Fibroblast of lung (primary cell): ENCODE results near the gene CCNF. TPM values are rescaled to one million over a fixed set of nuclear protein-coding genes. Genes with fewer than 3 reads are reported as not detected.

Source experiments
- DNase-seq, 2 donors: peaks; one replicate each; pipeline versions ENCODE4 v3.0.0 to v3.0.0-alpha.2; 2010; ENCODE audit warnings: low read depth in 2 of 2
- H2AFZ ChIP-seq: 2 replicates; pipeline ENCODE4 v1.5.1; 2012; ENCODE audit warnings: low read length, control low read depth, inconsistent platforms
- H3K27ac ChIP-seq: 2 replicates; pipeline ENCODE4 v1.5.1; 2011; ENCODE audit warnings: low read length, control low read depth; ENCODE audit not compliant: insufficient read depth
- H3K27me3 ChIP-seq: 2 replicates; pipeline ENCODE4 v1.5.1; 2011; ENCODE audit warnings: mild to moderate bottlenecking, low read length; ENCODE audit not compliant: control insufficient read depth, insufficient read depth
- H3K36me3 ChIP-seq: 2 replicates; pipeline ENCODE4 v1.5.1; 2011; ENCODE audit warnings: low read length; ENCODE audit not compliant: control insufficient read depth, insufficient read depth
- H3K4me1 ChIP-seq: 2 replicates; pipeline ENCODE4 v1.5.1; 2011; ENCODE audit warnings: low read length; ENCODE audit not compliant: control insufficient read depth, insufficient read depth; ENCODE audit errors: extremely low read depth
- H3K4me2 ChIP-seq: 2 replicates; pipeline ENCODE4 v1.5.1; 2011; ENCODE audit warnings: low read length, control low read depth; ENCODE audit not compliant: insufficient read depth; ENCODE audit errors: extremely low read depth
- H3K4me3 ChIP-seq, 4 experiments: fragments of 200-600 bp in 1 of 4; sonication (generic) in 1 of 4; replicated peaks in 1 of 4; 2 replicates each; pipeline ENCODE4 v1.5.1; 2011 to 2016; ENCODE audit warnings: low read length in 4 of 4, low read depth in 3 of 4, mild to moderate bottlenecking in 3 of 4, control low read depth in 2 of 4, inconsistent platforms in 1 of 4, mixed read lengths in 1 of 4; ENCODE audit not compliant: insufficient read depth in 1 of 4; ENCODE audit errors: control extremely low read depth in 1 of 4
- H3K79me2 ChIP-seq: 2 replicates; pipeline ENCODE4 v1.5.1; 2012; ENCODE audit warnings: mild to moderate bottlenecking, low read length, inconsistent platforms; ENCODE audit not compliant: control insufficient read depth, insufficient read depth
- H3K9ac ChIP-seq: 2 replicates; pipeline ENCODE4 v1.5.1; 2011; ENCODE audit warnings: mild to moderate bottlenecking, low read length, control low read depth; ENCODE audit not compliant: insufficient read depth
- H3K9me3 ChIP-seq: 2 replicates; pipeline ENCODE4 v1.5.1; 2012; ENCODE audit warnings: low read depth, low read length; ENCODE audit not compliant: control insufficient read depth, insufficient read depth
- H4K20me1 ChIP-seq: 2 replicates; pipeline ENCODE4 v1.5.1; 2011; ENCODE audit warnings: low read length; ENCODE audit not compliant: control insufficient read depth, insufficient read depth; ENCODE audit errors: extremely low read depth
- CTCF ChIP-seq, 2 donors: IDR thresholded peaks in 1 of 2; conservative IDR thresholded peaks in 1 of 2; 1 replicate in 1 of 2; 2 replicates in 1 of 2; pipeline ENCODE4 v1.5.1; 2011 to 2012; ENCODE audit warnings: low read length in 2 of 2, control low read depth in 1 of 2, inconsistent platforms in 1 of 2, low read depth in 1 of 2, mild to moderate bottlenecking in 1 of 2
- EZH2 ChIP-seq: IDR thresholded peaks from 2 replicates; pipeline ENCODE4 v1.5.1; 2012; ENCODE audit warnings: low read length, control low read depth, mild to moderate bottlenecking; ENCODE audit errors: missing control alignments
- polyA plus RNA-seq, 2 donors: library from polyadenylated mRNA; depleted of rRNA in 1 of 2; stranded (reverse) in 1 of 2; unstranded in 1 of 2; fragments of >200 nt; gene quantifications; 2 replicates each; pipeline ENCODE4 v1.2.1, GENCODE V29; 2011 to 2012; ENCODE audit warnings: missing spikeins in 1 of 2
- total RNA-seq: library from RNA; depleted of rRNA; stranded (reverse); fragments of >200 nt; gene quantifications from 2 replicates; pipeline ENCODE4 v1.2.1, GENCODE V29; 2014

CCNF gene
- total and polyA plus RNA-seq, 2 donors (not counting 1 experiment from before 2014, with no cell fraction given), result 3.8 to 7.3 TPM

GRCh38 chr16:2452650-2453049 is 23.4 kb downstream of the CCNF start:
- Histone ChIP-seq H3K27ac (no peak overlapping the region), H3K4me1 (no peaks in the 10 kb centered on the region), H3K36me3 (peaks cover 43% of the 10 kb centered on the region), H4K20me1 (no peaks in the 10 kb centered on the region), H3K79me2 (no peaks in the 10 kb centered on the region), H3K4me2 (no peak overlapping the region), H3K4me3 (no peak overlapping the region), H3K27me3 (no peaks in the 10 kb centered on the region), H3K9ac (no peak overlapping the region), H3K9me3 (no peaks in the 10 kb centered on the region), H2AFZ (no peak overlapping the region)
- TF ChIP-seq EZH2 (no peak), CTCF (conservative IDR thresholded peaks at IDR 0.05 in 1 of 2, IDR thresholded peaks at IDR 0.05 in 1 of 2; ENCODE audit: low read depth in 1 of 2, low read length in 2 of 2) (no peak)
- DNase-seq, result no peak

- Histone ChIP-seq H3K27me3 (no peaks in the 10 kb centered on the region), H2AFZ (no peak overlapping the region), H3K9ac (no peak overlapping the region), H3K36me3 (peaks cover 33% of the 10 kb centered on the region), H4K20me1 (no peaks in the 10 kb centered on the region), H3K4me1 (peaks cover 3% of the 10 kb centered on the region), H3K27ac (no peak overlapping the region), H3K4me3 (no peak overlapping the region), H3K4me2 (no peak overlapping the region), H3K79me2 (no peaks in the 10 kb centered on the region), H3K9me3 (no peaks in the 10 kb centered on the region)
- TF ChIP-seq CTCF (conservative IDR thresholded peaks at IDR 0.05 in 1 of 2, IDR thresholded peaks at IDR 0.05 in 1 of 2; ENCODE audit: low read depth in 1 of 2, low read length in 2 of 2) (no peak), EZH2 (no peak)
- DNase-seq, result no peak
Measured at GRCh38 chr16:2455081-2455845, 26.0 kb downstream of the CCNF start.

- Histone ChIP-seq H3K4me3 (no peak overlapping the region), H3K36me3 (peaks cover 28% of the 10 kb centered on the region), H3K9ac (no peak overlapping the region), H3K27me3 (no peaks in the 10 kb centered on the region), H2AFZ (no peak overlapping the region), H3K79me2 (no peaks in the 10 kb centered on the region), H3K27ac (no peak overlapping the region), H4K20me1 (no peaks in the 10 kb centered on the region), H3K9me3 (no peaks in the 10 kb centered on the region), H3K4me1 (peaks cover 3% of the 10 kb centered on the region), H3K4me2 (no peak overlapping the region)
- DNase-seq, result no peak
- TF ChIP-seq EZH2, result no peak
Measured at GRCh38 chr16:2456551-2457153, 27.4 kb downstream of the CCNF start.
